ENCODE measurements around the gene ACBD6.

Gene ACBD6

GRCh38 chr1:180269645-180270529, 232.5 kb downstream of the ACBD6 start:
- DNase-seq (ENCODE audit: low spot score) = no peak

- no peak for DNase-seq (ENCODE audit: low spot score)
Observed at GRCh38 chr1:180268556-180269075, 233.8 kb downstream of the ACBD6 start.

GRCh38 chr1:180267761-180268555, 234.4 kb downstream of the ACBD6 start:
- no peak for DNase-seq (ENCODE audit: low spot score)

GRCh38 chr1:180267211-180267561, 235.2 kb downstream of the ACBD6 start:
- DNase-seq (ENCODE audit: low spot score) = no peak

- no peak for DNase-seq (ENCODE audit: low spot score)
Observed at GRCh38 chr1:180266275-180267210, 235.8 kb downstream of the ACBD6 start.

GRCh38 chr1:180265871-180266270, 236.5 kb downstream of the ACBD6 start:
- DNase-seq (ENCODE audit: low spot score) = no peak

GRCh38 chr1:180265201-180265600, 237.2 kb downstream of the ACBD6 start:
- DNase-seq (ENCODE audit: low spot score) = no peak

GRCh38 chr1:180264595-180264994, 237.8 kb downstream of the ACBD6 start:
- no peak for DNase-seq (ENCODE audit: low spot score)

- no peak for DNase-seq (ENCODE audit: low spot score)
Observed at GRCh38 chr1:180262628-180263488, 239.5 kb downstream of the ACBD6 start.

GRCh38 chr1:180261524-180262155, 240.7 kb downstream of the ACBD6 start:
- no peak for DNase-seq (ENCODE audit: low spot score)

GRCh38 chr1:180261030-180261429, 241.3 kb downstream of the ACBD6 start:
- no peak for DNase-seq (ENCODE audit: low spot score)

GRCh38 chr1:180260541-180260940, 241.8 kb downstream of the ACBD6 start:
- no peak for DNase-seq (ENCODE audit: low spot score)

GRCh38 chr1:180259431-180260338, 242.7 kb downstream of the ACBD6 start:
- DNase-seq (ENCODE audit: low spot score) = no peak

- no peak for DNase-seq (ENCODE audit: low spot score)
Observed at GRCh38 chr1:180258935-180259334, 243.4 kb downstream of the ACBD6 start.

- no peak for DNase-seq (ENCODE audit: low spot score)
Observed at GRCh38 chr1:180258290-180258689, 244.1 kb downstream of the ACBD6 start.

GRCh38 chr1:180257486-180257885, 244.9 kb downstream of the ACBD6 start:
- DNase-seq (ENCODE audit: low spot score) = no peak

GRCh38 chr1:180257028-180257386, 245.4 kb downstream of the ACBD6 start:
- no peak for DNase-seq (ENCODE audit: low spot score)

GRCh38 chr1:180256341-180257027, 245.9 kb downstream of the ACBD6 start:
- no peak for DNase-seq (ENCODE audit: low spot score)

Measured in CD4-positive, alpha-beta T cell treated with Interleukin-2 at 100 ng/mL for 4 hours (primary cell).